ENCODE measurements around the gene SIN3B. TPM values are rescaled to one million over a fixed set of nuclear protein-coding genes. Genes with fewer than 3 reads are reported as not detected.

Gene SIN3B
- total RNA-seq, 1 donor from 2014 or later: 80.9 TPM

DNA sequence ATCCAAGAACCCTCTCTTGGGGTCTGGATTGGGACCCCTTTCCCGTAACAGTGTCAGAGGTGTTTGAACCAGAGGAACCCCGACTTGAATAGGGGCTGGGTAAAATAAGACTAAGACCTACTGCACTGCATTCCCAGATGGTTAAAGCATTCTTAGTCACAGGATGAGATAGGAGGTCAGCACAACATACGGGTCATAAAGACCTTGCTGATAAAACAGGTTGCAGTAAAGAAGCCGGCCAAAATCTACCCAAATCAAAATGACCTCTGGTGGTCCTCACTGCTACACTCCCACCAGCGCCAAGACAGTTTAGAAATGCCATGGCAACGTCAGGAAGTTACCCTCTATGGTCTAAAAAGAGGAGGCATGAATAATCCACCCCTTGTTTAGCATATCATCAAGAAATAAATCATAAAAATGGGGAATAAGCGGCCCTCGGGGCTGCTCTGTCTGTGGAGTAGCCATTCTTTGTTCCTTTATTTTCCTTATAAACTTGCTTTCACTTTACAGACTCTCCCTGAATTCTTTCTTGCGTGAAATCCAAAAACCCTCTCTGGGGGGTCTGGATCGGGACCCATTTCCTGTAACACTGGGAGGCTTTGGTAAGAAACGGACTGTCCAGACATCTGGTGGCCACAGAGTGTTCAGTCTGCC, 4.4 kb upstream of the SIN3B start:
- DNase-seq (ENCODE audit: low read depth): peak; percentile 48

- DNase-seq (ENCODE audit: low read depth): peak; percentile 82
Observed at GRCh38 chr19:16825312-16826052, 3.7 kb upstream of the SIN3B start.

GRCh38 chr19:16829822-16830289, 658 bp downstream of the SIN3B start:
- no peak for DNase-seq (ENCODE audit: low read depth)

DNA sequence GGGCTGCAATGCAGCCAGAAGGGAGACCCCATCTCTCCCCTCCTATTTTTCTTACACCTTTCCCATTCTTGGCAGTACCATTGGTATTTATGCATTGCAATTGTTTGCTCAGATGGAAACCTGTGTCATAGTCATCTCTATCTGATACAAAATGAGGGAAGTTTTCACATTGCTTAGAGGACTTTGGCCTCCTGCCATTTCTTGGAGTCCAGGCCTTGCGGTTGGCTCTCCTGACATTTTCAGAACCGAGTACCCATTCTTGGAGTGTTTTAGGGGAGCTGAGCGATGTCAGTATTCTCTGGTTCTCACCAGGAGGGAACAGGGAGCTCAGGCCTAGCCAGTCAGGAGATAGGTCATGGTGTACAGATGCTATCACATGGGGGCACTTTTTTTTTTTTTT, 1.5 kb downstream of the SIN3B start:
- DNase-seq (ENCODE audit: low read depth): peak; percentile 28

DNA sequence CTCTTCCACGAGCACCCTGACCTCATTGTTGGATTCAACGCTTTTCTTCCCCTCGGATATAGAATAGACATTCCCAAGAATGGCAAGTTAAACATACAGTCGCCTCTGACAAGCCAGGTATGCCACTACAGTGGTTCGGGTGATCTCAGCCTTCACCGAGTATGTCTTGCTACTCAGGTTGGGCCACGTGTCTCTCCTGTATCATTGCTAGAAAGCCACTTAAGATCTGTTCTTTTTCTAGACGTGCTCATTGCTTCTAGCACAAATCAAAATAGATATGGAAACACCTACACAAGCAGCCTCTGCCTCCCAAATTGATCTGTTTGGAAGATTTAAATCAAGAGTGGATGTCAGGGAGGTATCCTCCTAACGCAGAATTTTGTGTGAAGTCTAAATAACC, 2.3 kb downstream of the SIN3B start:
- DNase-seq (ENCODE audit: low read depth): no peak

DNA sequence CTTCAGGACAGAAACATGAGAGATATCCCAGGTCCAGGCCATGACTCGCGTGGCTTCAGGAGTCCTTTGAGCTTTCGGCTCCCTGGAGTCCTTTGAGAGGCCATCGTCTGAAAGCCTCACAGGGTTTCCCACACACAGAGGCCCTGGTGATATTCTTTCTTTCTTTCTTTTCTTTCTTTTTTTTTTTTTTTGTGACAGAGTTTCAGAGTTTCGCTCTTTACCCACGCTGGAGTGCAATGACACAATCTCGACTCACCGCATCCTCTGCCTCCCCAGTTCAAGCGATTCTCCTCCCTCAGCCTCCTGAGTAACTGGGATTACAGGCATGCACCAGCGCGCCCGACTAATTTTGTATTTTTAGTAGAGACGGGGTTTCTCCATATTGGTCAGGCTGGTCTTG, 5.5 kb downstream of the SIN3B start:
- DNase-seq (ENCODE audit: low read depth): no peak

- DNase-seq (ENCODE audit: low read depth): no peak
Observed at GRCh38 chr19:16836115-16837034, 7.2 kb downstream of the SIN3B start.

GRCh38 chr19:16837035-16837362, 7.8 kb downstream of the SIN3B start:
- DNase-seq (ENCODE audit: low read depth): no peak

DNA sequence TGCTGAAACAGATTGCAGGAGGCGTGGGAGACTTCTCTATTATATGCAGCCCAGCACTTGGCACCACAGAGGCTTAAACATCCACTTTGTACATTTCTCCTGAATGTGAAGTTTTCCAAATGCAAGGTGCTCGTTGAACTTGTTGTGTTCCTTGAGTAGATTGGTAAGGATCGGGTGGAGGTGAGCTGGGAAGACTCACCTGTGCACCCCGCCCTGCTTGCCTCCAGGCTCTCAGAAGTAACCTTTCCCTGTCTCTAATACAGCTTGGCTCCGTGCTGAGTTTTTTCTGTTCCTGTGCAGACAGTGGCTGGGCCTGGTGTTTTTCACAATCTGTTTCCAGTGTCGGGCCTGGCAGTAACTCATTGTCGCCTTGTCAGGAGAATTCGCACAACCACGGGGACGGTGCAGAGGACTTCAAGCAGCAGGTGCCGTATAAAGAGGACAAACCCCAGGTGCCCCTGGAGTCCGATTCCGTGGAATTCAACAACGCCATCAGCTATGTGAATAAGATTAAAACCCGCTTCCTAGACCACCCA, 12.3 kb downstream of the SIN3B start:
- no peak for DNase-seq (ENCODE audit: low read depth)

DNA sequence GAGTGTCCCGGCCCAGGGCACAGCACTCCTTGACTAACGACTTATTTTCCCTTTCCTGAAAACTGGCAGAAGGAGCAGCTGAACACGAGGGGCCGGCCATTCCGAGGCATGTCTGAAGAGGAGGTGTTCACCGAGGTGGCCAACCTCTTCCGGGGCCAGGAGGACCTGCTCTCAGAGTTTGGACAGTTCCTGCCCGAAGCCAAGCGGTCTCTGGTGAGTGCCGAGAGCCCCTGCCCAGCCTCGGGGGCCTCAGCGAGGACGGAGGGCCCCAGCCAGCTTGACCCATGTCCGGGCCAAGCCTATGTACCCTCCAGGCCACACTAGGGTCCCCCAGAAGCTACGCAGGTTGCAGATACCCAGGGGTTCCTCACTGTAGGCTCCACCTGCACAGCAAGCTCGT, 17.7 kb downstream of the SIN3B start:
- DNase-seq (ENCODE audit: low read depth): no peak

GRCh38 chr19:16847430-16847829, 18.2 kb downstream of the SIN3B start:
- DNase-seq (ENCODE audit: low read depth): no peak

DNA sequence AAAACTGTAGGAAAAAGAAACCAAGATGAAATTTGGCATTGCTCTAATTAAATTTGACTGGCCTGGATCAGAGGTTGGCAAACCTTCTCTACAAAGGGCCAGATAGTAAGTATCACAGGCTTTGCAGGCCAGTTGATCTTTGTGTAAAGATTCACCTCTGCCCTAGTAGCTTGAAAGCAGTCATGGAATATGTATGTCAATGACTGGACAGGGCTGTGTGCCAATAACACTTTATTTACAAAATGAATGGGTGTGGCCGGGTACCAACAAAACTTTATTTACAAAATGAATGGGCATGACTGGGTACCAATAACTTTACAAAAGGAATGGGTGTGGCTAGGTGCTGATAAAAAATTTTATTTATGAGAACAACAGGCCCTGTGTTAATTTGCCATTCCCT, 20.0 kb downstream of the SIN3B start:
- no peak for DNase-seq (ENCODE audit: low read depth)

DNA sequence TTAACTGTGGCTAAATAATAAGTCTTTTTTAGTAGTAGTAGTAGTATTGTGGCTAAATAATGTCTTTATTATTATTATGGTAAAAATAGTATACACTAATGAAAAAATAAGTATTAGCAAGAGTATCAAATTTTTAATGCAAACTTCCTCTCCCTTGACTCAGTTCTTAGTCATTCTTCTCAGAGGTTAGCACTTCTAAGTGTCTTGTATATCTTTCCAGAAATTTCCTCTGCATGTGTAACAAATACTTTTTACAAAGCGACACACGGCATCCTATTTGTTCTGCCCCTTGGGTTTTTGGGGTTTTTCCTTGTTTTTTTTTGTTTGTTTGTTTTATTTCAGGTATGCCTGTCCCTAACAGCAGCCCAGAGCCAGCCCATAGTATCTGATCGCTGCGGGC, 20.9 kb downstream of the SIN3B start:
- DNase-seq (ENCODE audit: low read depth): no peak

DNA sequence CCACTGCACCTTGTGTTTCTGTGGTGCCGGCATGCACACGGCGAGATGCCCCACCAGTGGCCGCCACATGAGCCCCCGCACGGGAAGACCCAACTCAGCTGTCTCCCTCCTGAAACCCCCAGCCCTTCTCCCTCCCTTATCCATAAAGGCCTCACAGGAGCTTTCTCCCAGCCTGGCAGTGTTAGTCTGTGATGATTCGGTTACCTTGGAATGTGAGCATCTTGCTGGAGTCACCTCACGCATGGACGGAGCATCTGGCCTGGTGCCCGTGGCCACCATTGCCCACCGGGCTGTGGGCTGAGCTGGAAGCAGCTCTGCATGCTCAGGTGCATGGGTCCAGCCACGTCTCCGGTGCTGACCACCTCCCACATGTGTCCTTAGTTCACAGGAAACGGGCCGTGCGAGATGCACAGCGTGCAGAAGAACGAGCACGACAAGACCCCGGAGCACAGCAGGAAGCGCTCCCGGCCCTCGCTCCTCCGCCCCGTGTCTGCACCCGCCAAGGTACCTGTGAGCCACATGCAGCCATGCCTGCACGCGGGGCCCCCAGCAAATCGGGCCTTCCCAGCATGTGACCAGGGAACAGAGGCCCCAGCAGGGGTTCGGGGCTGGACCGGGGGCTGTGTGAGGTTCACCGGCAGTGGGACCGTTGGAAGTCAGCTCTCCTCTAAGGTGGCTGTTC, 22.0 kb downstream of the SIN3B start:
- no peak for DNase-seq (ENCODE audit: low read depth)

- DNase-seq (ENCODE audit: low read depth): no peak
Observed at GRCh38 chr19:16853066-16853465, 23.9 kb downstream of the SIN3B start.

DNA sequence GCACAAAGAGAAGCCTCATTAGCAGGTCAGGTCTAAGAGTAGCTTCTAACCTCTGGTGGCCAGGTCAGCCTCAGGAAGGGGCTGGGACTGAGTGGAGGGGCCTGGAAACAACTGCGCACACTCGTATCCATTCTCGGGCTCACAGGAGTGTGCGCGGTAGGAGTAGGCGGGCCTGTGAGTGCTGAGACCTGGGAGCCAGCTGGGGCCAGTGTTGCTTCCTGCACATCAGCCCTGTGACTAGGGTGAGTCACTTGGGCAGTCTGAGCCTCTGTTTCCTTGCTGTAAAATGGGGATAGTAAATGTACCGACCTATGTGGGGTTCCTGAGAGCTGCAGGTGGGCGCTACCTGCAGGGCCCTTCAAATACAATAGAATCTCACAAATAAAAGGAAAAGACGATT, 26.9 kb downstream of the SIN3B start:
- no peak for DNase-seq (ENCODE audit: low read depth)

DNA sequence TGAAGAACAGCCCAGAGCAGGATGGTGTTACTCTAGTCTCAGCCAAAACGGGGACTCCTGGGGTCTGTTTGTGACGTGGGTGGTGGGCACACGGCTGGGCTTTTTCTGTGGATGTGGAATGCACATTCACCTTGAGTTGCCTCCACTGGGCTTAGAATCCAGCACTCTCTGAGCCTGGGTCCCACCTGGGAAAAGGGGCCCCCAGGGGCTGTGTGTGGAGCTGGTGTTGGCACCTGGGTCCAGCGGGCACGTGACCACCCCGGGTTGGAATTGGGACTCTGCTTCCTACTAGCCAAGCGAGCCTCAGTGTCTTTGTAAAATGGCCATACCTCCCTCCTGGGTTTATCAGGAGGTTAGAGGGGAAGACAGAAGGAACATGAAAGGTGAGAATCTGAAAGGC, 30.4 kb downstream of the SIN3B start:
- no peak for DNase-seq (ENCODE audit: low read depth)

DNA sequence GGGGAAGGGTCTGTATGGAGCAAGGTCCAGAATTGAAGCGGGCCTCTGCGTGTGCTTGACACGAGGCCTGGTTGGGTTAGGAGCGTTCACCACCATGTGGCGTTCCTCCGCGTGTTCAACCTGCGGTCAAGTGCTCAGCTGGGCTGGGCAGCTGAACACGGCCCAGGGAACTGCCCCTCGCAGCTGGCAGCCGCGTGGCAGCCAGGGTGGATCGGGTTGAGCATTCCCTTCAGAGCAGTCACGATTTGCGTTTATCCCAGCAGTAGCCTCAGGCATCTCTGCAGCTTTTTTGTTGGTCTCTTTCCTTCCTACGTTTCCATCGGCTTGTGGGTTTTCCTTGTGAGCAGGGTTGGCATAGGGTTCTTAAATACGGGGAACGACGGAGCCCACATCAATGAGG, 30.9 kb downstream of the SIN3B start:
- no peak for DNase-seq (ENCODE audit: low read depth)

GRCh38 chr19:16861011-16861410, 31.8 kb downstream of the SIN3B start:
- DNase-seq (ENCODE audit: low read depth): no peak

DNA sequence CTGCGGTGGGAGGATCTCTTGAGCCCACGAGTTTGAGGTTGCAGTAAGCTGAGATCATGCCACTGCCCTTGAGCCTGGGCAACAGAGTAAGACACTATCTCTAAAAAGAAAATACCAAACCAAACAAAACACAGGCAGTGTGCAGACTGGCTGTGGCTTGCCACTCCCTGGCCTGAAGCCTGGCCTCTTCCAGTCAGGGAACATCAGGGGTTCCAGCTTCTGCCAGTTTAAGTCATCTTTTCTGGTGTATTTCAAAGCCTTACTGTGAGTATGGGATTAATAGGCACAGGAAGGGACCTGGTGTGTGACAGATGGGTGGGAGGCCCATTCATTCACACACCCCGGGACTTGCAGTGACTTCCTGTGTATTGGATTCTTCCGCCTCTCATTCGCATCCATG, 32.6 kb downstream of the SIN3B start:
- DNase-seq (ENCODE audit: low read depth): no peak

- no peak for DNase-seq (ENCODE audit: low read depth)
Observed at GRCh38 chr19:16862826-16863415, 33.7 kb downstream of the SIN3B start.

Data from renal cortical epithelial cell (primary cell).